HuH-7 (cell line): ENCODE results near the gene ADH5.
"Not testable (repeated sequence)": the region's sequence is repeated elsewhere in the genome, so short reads cannot be mapped to it uniquely, and the experiment has no call there.

Experiments used
- DNase-seq: peaks from one replicate; pipeline ENCODE4 v3.0.0; 2011; ENCODE audit warnings: low spot score

The ADH5 gene

GRCh38 chr4:99084595-99084994 is 4.0 kb downstream of the ADH5 start:
- DNase-seq: no peak

- DNase-seq: no peak
Observed at GRCh38 chr4:99082192-99082591, 6.4 kb downstream of the ADH5 start.

GRCh38 chr4:99080869-99081268 is 7.7 kb downstream of the ADH5 start:
- DNase-seq: not testable (repeated sequence)

GRCh38 chr4:99079625-99080295 is 8.8 kb downstream of the ADH5 start:
- DNase-seq: no peak

- DNase-seq: no peak
Observed at GRCh38 chr4:99078931-99079624, 9.5 kb downstream of the ADH5 start.

GRCh38 chr4:99078336-99078735 is 10.3 kb downstream of the ADH5 start:
- DNase-seq: no peak

- no peak for DNase-seq
Observed at GRCh38 chr4:99077177-99077576, 11.4 kb downstream of the ADH5 start.

GRCh38 chr4:99076292-99076976 is 12.2 kb downstream of the ADH5 start:
- DNase-seq: no peak

- DNase-seq: no peak
Observed at GRCh38 chr4:99074816-99075215, 13.8 kb downstream of the ADH5 start.

- no peak for DNase-seq
Observed at GRCh38 chr4:99071159-99071558, 17.4 kb downstream of the ADH5 start.

- DNase-seq: no peak
Observed at GRCh38 chr4:99067617-99068016, 21.0 kb downstream of the ADH5 start.

- not testable (repeated sequence) for DNase-seq
Observed at GRCh38 chr4:99065521-99065920, 23.1 kb downstream of the ADH5 start.

GRCh38 chr4:99062120-99062519 is 26.5 kb downstream of the ADH5 start:
- DNase-seq: no peak

- no peak for DNase-seq
Observed at GRCh38 chr4:99061048-99061700, 27.4 kb downstream of the ADH5 start.

- DNase-seq: no peak
Observed at GRCh38 chr4:99059550-99059949, 29.0 kb downstream of the ADH5 start.

- DNase-seq: no peak
Observed at GRCh38 chr4:99058228-99058627, 30.4 kb downstream of the ADH5 start.

- DNase-seq: no peak
Observed at GRCh38 chr4:99054428-99054994, 34.1 kb downstream of the ADH5 start.

GRCh38 chr4:99052902-99053301 is 35.7 kb downstream of the ADH5 start:
- DNase-seq: no peak

GRCh38 chr4:99047710-99048109 is 40.9 kb downstream of the ADH5 start:
- DNase-seq: peak; percentile 4

GRCh38 chr4:99043346-99043745 is 45.2 kb downstream of the ADH5 start:
- DNase-seq: no peak

GRCh38 chr4:99038213-99038612 is 50.4 kb downstream of the ADH5 start:
- no peak for DNase-seq

- DNase-seq: no peak
Observed at GRCh38 chr4:99033956-99034355, 54.6 kb downstream of the ADH5 start.
